ENCODE results near the gene UBXN1.
A peak's percentile ranks its signal among the peaks of the same experiment; 100 is the strongest.

UBXN1 gene

GRCh38 chr11:62678770-62679696 is at the start of gene UBXN1:
UBXN1 (minus strand) TSS chr11:62679073; CDS start chr11:62678923, 150 bp downstream.
- Mint-ChIP-seq H3K4me3 (peak within 1 kb of the TSS; percentile 93), H3K36me3 (ENCODE audit: low read depth) (peaks cover 27% of the 10 kb centered on the region), H3K4me1 (ENCODE audit: low read depth) (peaks cover 34% of the 10 kb centered on the region), H3K27me3 (ENCODE audit: low read depth) (no peaks in the 10 kb centered on the region), H3K9me3 (no peaks in the 10 kb centered on the region), H3K27ac (peak within 1 kb of the TSS; percentile 92)
- DNase-seq (ENCODE audit: low spot score), result peak; percentile 86

GRCh38 chr11:62728171-62728988 is 49.5 kb upstream of the UBXN1 start, which contains the start of gene TTC9C:
TTC9C (plus strand) TSS chr11:62728486; CDS start chr11:62728849, 363 bp downstream.
- Mint-ChIP-seq H3K4me1 (ENCODE audit: low read depth) (peaks cover 29% of the 10 kb centered on the region), H3K4me3 (peak within 1 kb of the TSS; percentile 99), H3K27ac (peak within 1 kb of the TSS; percentile 98), H3K9me3 (no peaks in the 10 kb centered on the region), H3K27me3 (ENCODE audit: low read depth) (peaks cover 3% of the 10 kb centered on the region), H3K36me3 (ENCODE audit: low read depth) (peaks cover 46% of the 10 kb centered on the region)
- DNase-seq (ENCODE audit: low spot score), result peak; percentile 81

DNA sequence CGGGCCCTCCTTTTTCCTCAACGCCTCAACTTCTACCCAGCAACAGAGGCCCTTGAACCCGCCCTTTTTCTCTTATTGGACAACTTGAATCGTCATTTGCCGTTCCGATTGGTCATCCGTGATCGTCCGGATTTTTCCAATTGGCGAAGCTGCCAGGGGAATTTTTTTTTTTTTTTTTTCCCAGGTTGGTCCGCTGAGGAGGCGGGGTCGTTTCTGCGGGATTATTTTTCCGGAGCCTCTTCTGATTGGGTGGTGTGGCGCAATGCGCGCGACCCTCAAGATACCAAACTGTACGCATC is 48.9 kb upstream of the UBXN1 start:
- H3K36me3 Mint-ChIP-seq (ENCODE audit: low read depth), result peaks cover 44% of the 10 kb centered on the region
- H3K4me3 Mint-ChIP-seq, result peak overlapping the region; percentile 99
- H3K27me3 Mint-ChIP-seq (ENCODE audit: low read depth), result peaks cover 3% of the 10 kb centered on the region
- H3K9me3 Mint-ChIP-seq, result no peaks in the 10 kb centered on the region
- H3K4me1 Mint-ChIP-seq (ENCODE audit: low read depth), result peaks cover 25% of the 10 kb centered on the region
- peak; percentile 87 for DNase-seq (ENCODE audit: low spot score)
- peak overlapping the region; percentile 98 for H3K27ac Mint-ChIP-seq

DNA sequence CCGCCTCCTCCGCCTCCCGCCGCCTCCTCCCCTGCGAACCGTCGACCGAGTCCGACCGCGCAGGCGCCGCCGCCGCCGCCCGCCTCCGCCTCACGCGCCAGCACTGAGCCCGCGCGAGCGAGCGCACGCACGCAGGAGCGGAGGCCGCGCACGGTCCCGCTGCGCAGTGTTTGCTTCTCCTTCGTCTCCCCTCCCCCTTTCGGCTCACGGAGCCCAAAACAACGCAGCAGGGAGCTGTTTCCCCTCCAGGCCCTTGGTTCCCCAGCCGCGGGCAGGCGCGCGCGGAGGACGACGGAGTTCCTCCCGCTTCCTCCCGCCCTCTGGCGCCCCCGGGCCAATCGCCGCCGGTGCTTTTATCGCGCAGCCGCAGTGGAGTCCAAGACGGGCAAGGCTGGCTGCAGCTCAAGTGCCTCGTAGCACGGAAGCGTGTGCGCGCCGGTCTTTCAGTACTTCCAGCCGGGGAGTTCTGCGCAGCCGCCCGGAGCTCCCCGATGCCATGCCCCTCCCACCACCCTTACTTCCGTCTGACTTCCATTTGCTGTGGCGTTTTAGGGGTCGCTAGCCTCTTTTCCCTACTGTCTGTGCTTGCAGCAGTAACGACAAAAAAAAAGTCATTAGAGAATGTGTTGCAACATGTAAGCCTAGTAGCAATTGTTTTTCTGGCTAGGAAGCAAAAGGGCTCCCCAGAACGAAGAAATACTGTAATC is 48.4 kb upstream of the UBXN1 start, which contains the start of gene HNRNPUL2:
TSS of gene HNRNPUL2 (minus strand) at position 293 of the 707 bp plus-strand sequence. CDS start 301 bp downstream, outside the sequence.
- peak; percentile 100 for DNase-seq (ENCODE audit: low spot score)
- Mint-ChIP-seq H3K4me3 (peak within 1 kb of the TSS; percentile 99), H3K27ac (peak within 1 kb of the TSS; percentile 98), H3K9me3 (no peaks in the 10 kb centered on the region), H3K27me3 (ENCODE audit: low read depth) (peaks cover 3% of the 10 kb centered on the region), H3K4me1 (ENCODE audit: low read depth) (peaks cover 30% of the 10 kb centered on the region), H3K36me3 (ENCODE audit: low read depth) (peaks cover 49% of the 10 kb centered on the region)

- H3K27me3 Mint-ChIP-seq (ENCODE audit: low read depth), result peaks cover 3% of the 10 kb centered on the region
Observed at GRCh38 chr11:62726915-62727164, 48.0 kb upstream of the UBXN1 start.

DNA sequence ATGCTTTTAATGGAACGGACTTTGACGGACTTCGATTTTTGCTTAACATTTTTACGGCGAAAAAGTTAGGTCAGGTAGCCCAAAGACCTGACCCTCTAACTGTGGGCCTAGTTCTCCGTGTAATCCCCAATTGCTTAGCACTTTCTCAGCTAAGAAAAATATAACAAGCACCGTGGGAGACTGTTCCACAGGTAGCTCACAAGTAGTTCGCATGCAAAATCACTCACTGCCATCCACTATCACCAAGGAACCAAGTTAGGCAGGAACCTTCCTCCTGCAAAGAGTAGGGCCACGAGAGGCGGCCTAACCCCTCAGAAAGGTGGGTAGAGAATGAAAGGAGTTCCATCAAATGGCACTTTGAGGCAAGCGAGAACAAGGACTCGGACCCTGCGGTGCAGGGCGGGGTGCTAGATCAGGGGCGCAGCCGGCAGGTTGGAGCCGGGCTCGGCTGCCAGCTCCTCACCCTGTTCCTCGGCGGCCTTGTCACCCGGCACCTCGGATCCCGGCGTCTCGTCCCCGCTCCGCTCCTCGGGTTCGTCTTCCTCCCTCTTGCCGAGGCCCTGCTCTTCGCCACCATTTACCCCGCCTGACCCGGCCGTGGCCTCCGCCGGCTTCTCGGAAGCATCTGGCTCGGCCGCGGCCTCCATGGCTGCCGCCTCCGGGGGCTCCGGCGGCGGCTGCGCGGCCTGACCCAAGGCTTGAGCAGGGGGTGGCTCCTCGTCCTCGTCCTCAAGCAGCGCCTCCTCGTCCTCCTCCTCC is 47.5 kb upstream of the UBXN1 start:
- no peak for DNase-seq (ENCODE audit: low spot score)
- Mint-ChIP-seq H3K36me3 (ENCODE audit: low read depth) (peaks cover 59% of the 10 kb centered on the region), H3K9me3 (no peaks in the 10 kb centered on the region), H3K27ac (peak overlapping the region; percentile 98), H3K27me3 (ENCODE audit: low read depth) (peaks cover 3% of the 10 kb centered on the region), H3K4me3 (peak overlapping the region; percentile 99), H3K4me1 (ENCODE audit: low read depth) (peaks cover 39% of the 10 kb centered on the region)

More at GRCh38 chr11:62726915-62727164, 48.0 kb upstream of the UBXN1 start:
- H3K9me3 Mint-ChIP-seq, result no peaks in the 10 kb centered on the region
- peak overlapping the region; percentile 99 for H3K4me3 Mint-ChIP-seq
- peaks cover 33% of the 10 kb centered on the region for H3K4me1 Mint-ChIP-seq (ENCODE audit: low read depth)
- no peak for DNase-seq (ENCODE audit: low spot score)
- peak overlapping the region; percentile 98 for H3K27ac Mint-ChIP-seq
- H3K36me3 Mint-ChIP-seq (ENCODE audit: low read depth), result peaks cover 54% of the 10 kb centered on the region

DNA sequence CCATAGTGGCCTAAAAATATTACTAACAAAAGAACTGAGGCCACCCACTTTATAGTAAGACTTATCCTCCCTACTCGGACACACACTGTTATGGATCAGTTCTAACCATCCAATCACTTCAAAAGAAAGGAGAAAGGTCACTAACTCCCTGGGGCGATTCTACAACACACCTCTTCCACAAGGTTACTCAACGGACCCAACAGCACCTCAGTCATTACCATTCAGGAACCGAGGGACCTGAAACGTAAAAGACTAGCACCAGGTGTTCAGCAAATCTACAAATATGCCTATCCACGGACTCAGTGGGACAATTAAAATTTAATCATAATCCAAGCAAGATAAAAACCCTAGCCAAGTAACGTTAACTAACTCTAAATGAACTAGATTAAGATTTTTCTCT is 46.8 kb upstream of the UBXN1 start:
- Mint-ChIP-seq H3K9me3 (no peaks in the 10 kb centered on the region), H3K36me3 (ENCODE audit: low read depth) (peaks cover 63% of the 10 kb centered on the region), H3K4me1 (ENCODE audit: low read depth) (peaks cover 38% of the 10 kb centered on the region), H3K4me3 (peak overlapping the region; percentile 99), H3K27ac (peak overlapping the region; percentile 98), H3K27me3 (ENCODE audit: low read depth) (peaks cover 3% of the 10 kb centered on the region)
- no peak for DNase-seq (ENCODE audit: low spot score)

GRCh38 chr11:62724171-62724570 is 45.3 kb upstream of the UBXN1 start:
- no peaks in the 10 kb centered on the region for H3K9me3 Mint-ChIP-seq
- H3K27me3 Mint-ChIP-seq (ENCODE audit: low read depth), result peaks cover 3% of the 10 kb centered on the region
- DNase-seq (ENCODE audit: low spot score), result no peak
- H3K4me3 Mint-ChIP-seq, result peak overlapping the region; percentile 99
- H3K27ac Mint-ChIP-seq, result peak overlapping the region; percentile 8
- H3K4me1 Mint-ChIP-seq (ENCODE audit: low read depth), result peaks cover 41% of the 10 kb centered on the region
- peaks cover 77% of the 10 kb centered on the region for H3K36me3 Mint-ChIP-seq (ENCODE audit: low read depth)

DNA sequence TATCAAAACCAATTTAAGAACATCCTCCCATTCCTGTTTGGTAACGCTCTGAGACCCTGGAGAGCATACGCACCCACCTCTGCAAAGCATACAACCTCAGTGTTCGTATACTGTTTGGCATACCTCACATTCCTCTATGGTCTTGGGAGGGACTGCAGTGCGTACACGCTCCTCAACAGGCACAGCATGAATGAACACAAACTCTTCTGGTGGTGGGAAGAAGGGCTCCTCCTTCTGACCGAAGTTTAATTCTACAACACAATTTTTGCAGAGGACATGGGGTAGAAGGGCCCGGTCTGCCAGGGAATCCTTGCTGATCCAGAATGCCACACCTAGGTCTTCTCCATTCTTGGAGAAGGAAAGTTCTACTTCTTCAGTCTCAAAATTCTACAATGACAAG is 43.1 kb upstream of the UBXN1 start:
- Mint-ChIP-seq H3K36me3 (ENCODE audit: low read depth) (peaks cover 88% of the 10 kb centered on the region), H3K27me3 (ENCODE audit: low read depth) (no peaks in the 10 kb centered on the region), H3K27ac (no peak overlapping the region), H3K4me1 (ENCODE audit: low read depth) (peaks cover 48% of the 10 kb centered on the region), H3K9me3 (no peaks in the 10 kb centered on the region), H3K4me3 (peak overlapping the region; percentile 7)
- DNase-seq (ENCODE audit: low spot score), result no peak

DNA sequence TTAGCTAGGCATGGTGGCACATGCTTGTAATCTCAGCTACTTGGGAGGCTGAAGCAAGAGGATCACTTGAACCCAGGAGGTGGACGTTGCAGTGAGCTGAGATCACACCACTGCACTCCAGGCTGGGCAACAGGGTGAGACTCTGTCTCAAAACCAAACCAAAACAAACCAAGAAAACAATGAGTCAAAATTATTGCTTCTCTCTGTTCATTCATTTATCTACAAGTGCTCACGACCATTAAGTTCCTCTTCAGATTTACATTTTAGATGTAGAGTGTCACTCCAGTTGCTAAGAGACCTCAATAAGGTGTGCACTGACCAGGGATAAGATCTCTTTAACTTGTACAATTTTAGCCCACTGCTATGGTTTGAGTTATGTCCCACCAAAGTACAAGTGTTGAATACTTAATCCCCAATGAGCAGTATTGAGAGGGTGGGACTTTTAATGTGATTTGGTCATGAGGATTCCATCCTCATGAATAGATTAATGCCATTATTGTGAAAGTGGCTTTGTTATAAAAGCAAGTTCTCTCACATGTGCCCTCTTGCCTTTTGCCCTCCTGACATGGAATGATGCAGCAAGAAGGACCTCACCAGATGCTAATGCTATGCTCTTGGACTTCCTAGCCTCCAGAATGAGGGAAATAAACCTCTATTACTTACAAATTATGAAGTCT is 40.6 kb upstream of the UBXN1 start:
- H3K36me3 Mint-ChIP-seq (ENCODE audit: low read depth), result peaks cover 89% of the 10 kb centered on the region
- no peak overlapping the region for H3K4me3 Mint-ChIP-seq
- H3K4me1 Mint-ChIP-seq (ENCODE audit: low read depth), result peaks cover 54% of the 10 kb centered on the region
- H3K27me3 Mint-ChIP-seq (ENCODE audit: low read depth), result no peaks in the 10 kb centered on the region
- H3K9me3 Mint-ChIP-seq, result no peaks in the 10 kb centered on the region
- no peak overlapping the region for H3K27ac Mint-ChIP-seq
- no peak for DNase-seq (ENCODE audit: low spot score)

GRCh38 chr11:62716816-62717215 is 37.9 kb upstream of the UBXN1 start:
- DNase-seq (ENCODE audit: low spot score), result no peak
- H3K4me1 Mint-ChIP-seq (ENCODE audit: low read depth), result peaks cover 56% of the 10 kb centered on the region
- no peaks in the 10 kb centered on the region for H3K27me3 Mint-ChIP-seq (ENCODE audit: low read depth)
- peaks cover 86% of the 10 kb centered on the region for H3K36me3 Mint-ChIP-seq (ENCODE audit: low read depth)
- H3K4me3 Mint-ChIP-seq, result no peak overlapping the region
- no peak overlapping the region for H3K27ac Mint-ChIP-seq
- no peaks in the 10 kb centered on the region for H3K9me3 Mint-ChIP-seq

GRCh38 chr11:62716206-62716605 is 37.3 kb upstream of the UBXN1 start:
- no peaks in the 10 kb centered on the region for H3K27me3 Mint-ChIP-seq (ENCODE audit: low read depth)
- no peaks in the 10 kb centered on the region for H3K9me3 Mint-ChIP-seq
- H3K27ac Mint-ChIP-seq, result peak overlapping the region; percentile 17
- H3K36me3 Mint-ChIP-seq (ENCODE audit: low read depth), result peaks cover 83% of the 10 kb centered on the region
- H3K4me1 Mint-ChIP-seq (ENCODE audit: low read depth), result peaks cover 50% of the 10 kb centered on the region
- no peak overlapping the region for H3K4me3 Mint-ChIP-seq
- DNase-seq (ENCODE audit: low spot score), result no peak

Measured in T-helper 2 cell treated with Interferon-gamma antibody and Interleukin-4, amounts not matched to agents 5 μg/mL and 100 μg/mL, for 36 hours (primary cell).